OCI-LY3 (cell line): Measurements from ENCODE around the gene GLP1R.

ENCODE experiments used
- H2AFZ ChIP-seq: fragments of 200-600, 300-600 bp; shearing (Covaris generic); 2 replicates; pipeline ENCODE4 v1.6.0; 2014; ENCODE audit warnings: antibody characterized with exemption, low read depth, low read length
- H3K27ac ChIP-seq: fragments of 200-600, 300-600 bp; sonication (generic); 2 replicates; pipeline ENCODE4 v1.5.1; 2014; ENCODE audit warnings: mild to moderate bottlenecking, low read length, moderate library complexity, mixed read lengths
- H3K27me3 ChIP-seq: fragments of 200-600, 300-600 bp; sonication (generic); 2 replicates; pipeline ENCODE4 v1.6.1; 2014; ENCODE audit warnings: low read depth, low read length, mixed read lengths
- H3K36me3 ChIP-seq: fragments of 200-600, 300-600 bp; sonication (generic); replicated peaks from 2 replicates; pipeline ENCODE3; 2014; ENCODE audit warnings: low read depth, low read length, mixed read lengths
- H3K4me1 ChIP-seq: fragments of 300-600, 200-600 bp; sonication (generic); 2 replicates; pipeline ENCODE4 v1.6.1; 2014; ENCODE audit warnings: low read length, mixed read lengths
- H3K4me2 ChIP-seq: fragments of 200-600, 300-600 bp; sonication (generic); 2 replicates; pipeline ENCODE4 v1.6.1; 2014; ENCODE audit warnings: low read length, mixed read lengths
- H3K4me3 ChIP-seq: fragments of 300-600, 200-600 bp; sonication (generic); 2 replicates; pipeline ENCODE4 v1.5.1; 2014; ENCODE audit warnings: antibody characterized with exemption, mild to moderate bottlenecking, low read length, moderate library complexity
- H3K79me2 ChIP-seq: fragments of 300-600, 200-600 bp; shearing (Covaris generic); 2 replicates; pipeline ENCODE4 v1.6.1; 2014; ENCODE audit warnings: mild to moderate bottlenecking, low read length, mixed read lengths
- H3K9ac ChIP-seq: fragments of 300-600, 200-600 bp; shearing (Covaris generic); 2 replicates; pipeline ENCODE4 v1.6.0; 2014; ENCODE audit warnings: mild to moderate bottlenecking, low read length, moderate library complexity
- H3K9me3 ChIP-seq: fragments of 200-600, 300-600 bp; shearing (Covaris generic); 2 replicates; pipeline ENCODE4 v1.6.1; 2014; ENCODE audit warnings: low read length, mixed read lengths; ENCODE audit not compliant: insufficient read depth
- H4K20me1 ChIP-seq: fragments of 200-600, 300-600 bp; sonication (generic); 2 replicates; pipeline ENCODE4 v1.6.1; 2016; ENCODE audit warnings: low read length, mixed read lengths; ENCODE audit not compliant: insufficient read depth
- CTCF ChIP-seq: fragments of 200-600, 300-600 bp; sonication (generic); IDR thresholded peaks from 2 replicates; pipeline ENCODE4 v1.5.1; 2014; ENCODE audit warnings: antibody characterized with exemption, low read length, low read depth
- EZH2phosphoT487 ChIP-seq: fragments of 200-600 bp; shearing (Covaris generic); IDR thresholded peaks from 2 replicates; pipeline ENCODE4 v1.6.1; 2018; ENCODE audit warnings: antibody characterized with exemption, mixed run types, low read depth

Gene GLP1R

GRCh38 chr6:39137245-39137644 is 88.7 kb downstream of the GLP1R start:
- H3K4me3 ChIP-seq, result no peak overlapping the region
- no peaks in the 10 kb centered on the region for H3K36me3 ChIP-seq
- TF ChIP-seq EZH2phosphoT487 (no peak), CTCF (no peak)
- no peaks in the 10 kb centered on the region for H3K79me2 ChIP-seq
- H3K9me3 ChIP-seq, result no peaks in the 10 kb centered on the region
- no peak overlapping the region for H3K27ac ChIP-seq
- no peak overlapping the region for H3K9ac ChIP-seq
- no peak overlapping the region for H2AFZ ChIP-seq
- H3K4me1 ChIP-seq, result no peaks in the 10 kb centered on the region
- no peak overlapping the region for H3K4me2 ChIP-seq
- peaks cover 29% of the 10 kb centered on the region; the same call in 1 of the 2 replicates for H3K27me3 ChIP-seq
- H4K20me1 ChIP-seq, result no peaks in the 10 kb centered on the region
